CD4-positive, alpha-beta T cell treated with Interleukin-10 for 1 hour (primary cell): ENCODE results near the gene TBC1D1.
"Not testable (repeated sequence)": the region's sequence is repeated elsewhere in the genome, so short reads cannot be mapped to it uniquely, and the experiment has no call there.

ENCODE experiments used
- DNase-seq: peaks from one replicate; pipeline ENCODE4 v3.0.0-alpha.2; 2020

The TBC1D1 gene

GRCh38 chr4:37891260-37892159, 626 bp downstream of the TBC1D1 start:
- DNase-seq: peak; percentile 63

- peak; percentile 63 for DNase-seq
These were observed 1.8 kb downstream of the TBC1D1 start for GRCh38 chr4:37892641-37893040.

- DNase-seq: no peak
These were observed 2.3 kb downstream of the TBC1D1 start for GRCh38 chr4:37893164-37893563.

GRCh38 chr4:37895271-37895670, 4.4 kb downstream of the TBC1D1 start:
- DNase-seq: no peak

- DNase-seq: no peak
These were observed 5.4 kb downstream of the TBC1D1 start for GRCh38 chr4:37896206-37896860.

GRCh38 chr4:37902212-37902611, 11.3 kb downstream of the TBC1D1 start:
- no peak for DNase-seq

- DNase-seq: no peak
These were observed 12.1 kb downstream of the TBC1D1 start for GRCh38 chr4:37902738-37903693.

- DNase-seq: no peak
These were observed 13.0 kb downstream of the TBC1D1 start for GRCh38 chr4:37903901-37904300.

- no peak for DNase-seq
These were observed 13.9 kb downstream of the TBC1D1 start for GRCh38 chr4:37904824-37905223.

GRCh38 chr4:37905533-37906169, 14.8 kb downstream of the TBC1D1 start:
- DNase-seq: no peak

GRCh38 chr4:37908488-37909331, 17.8 kb downstream of the TBC1D1 start:
- DNase-seq: no peak

- no peak for DNase-seq
These were observed 18.6 kb downstream of the TBC1D1 start for GRCh38 chr4:37909332-37910090.

- no peak for DNase-seq
These were observed 19.2 kb downstream of the TBC1D1 start for GRCh38 chr4:37910091-37910486.

GRCh38 chr4:37914539-37914938, 23.7 kb downstream of the TBC1D1 start:
- no peak for DNase-seq

- DNase-seq: no peak
These were observed 26.5 kb downstream of the TBC1D1 start for GRCh38 chr4:37917388-37917787.

- no peak for DNase-seq
These were observed 27.8 kb downstream of the TBC1D1 start for GRCh38 chr4:37918653-37919052.

- DNase-seq: no peak
These were observed 31.4 kb downstream of the TBC1D1 start for GRCh38 chr4:37922328-37922727.

GRCh38 chr4:37923089-37923488, 32.2 kb downstream of the TBC1D1 start:
- DNase-seq: not testable (repeated sequence)

- DNase-seq: no peak
These were observed 34.1 kb downstream of the TBC1D1 start for GRCh38 chr4:37924946-37925345.

- DNase-seq: no peak
These were observed 36.5 kb downstream of the TBC1D1 start for GRCh38 chr4:37927434-37927833.
